T1000 (cell line): ENCODE results near the gene KCNK4.
"Not testable (repeated sequence)": the region's sequence is repeated elsewhere in the genome, so short reads cannot be mapped to it uniquely, and the experiment has no call there.

Experiments used
- DNase-seq: peaks from one replicate; lab custom pipeline; 2025; ENCODE audit warnings: mixed read lengths; lab: John Stamatoyannopoulos, UW

Gene KCNK4

GRCh38 chr11:64291262-64291751 lies at the start of gene KCNK4:
Gene KCNK4 (plus strand): TSS chr11:64291302. CDS start chr11:64293019, 1,717 bp downstream.
- DNase-seq, result no peak

- DNase-seq, result peak; percentile 59
Measured at GRCh38 chr11:64241491-64242374, 49.4 kb upstream of the KCNK4 start.

- no peak for DNase-seq
Measured at GRCh38 chr11:64243236-64243854, 47.8 kb upstream of the KCNK4 start.

DNA sequence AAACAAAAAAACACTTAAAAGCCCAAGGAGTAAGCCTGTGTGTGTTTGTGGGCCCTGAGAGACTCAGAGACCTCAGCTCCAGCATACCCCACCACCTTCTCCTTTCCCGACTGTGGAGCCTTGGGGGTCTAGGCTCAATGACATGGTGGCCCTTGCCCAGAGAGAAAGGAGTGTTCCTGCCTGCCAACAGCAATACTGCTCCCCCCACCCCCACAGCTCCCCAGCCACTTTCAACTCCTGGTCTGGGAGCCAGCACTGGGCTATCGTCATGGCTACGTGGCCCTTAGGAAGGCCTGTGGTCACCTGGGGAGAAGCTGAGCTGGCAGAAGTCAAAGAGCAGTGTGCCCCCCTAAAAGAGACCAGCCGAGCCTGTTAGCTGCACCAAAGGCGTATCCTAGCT lies 47.0 kb upstream of the KCNK4 start:
- DNase-seq, result no peak

DNA sequence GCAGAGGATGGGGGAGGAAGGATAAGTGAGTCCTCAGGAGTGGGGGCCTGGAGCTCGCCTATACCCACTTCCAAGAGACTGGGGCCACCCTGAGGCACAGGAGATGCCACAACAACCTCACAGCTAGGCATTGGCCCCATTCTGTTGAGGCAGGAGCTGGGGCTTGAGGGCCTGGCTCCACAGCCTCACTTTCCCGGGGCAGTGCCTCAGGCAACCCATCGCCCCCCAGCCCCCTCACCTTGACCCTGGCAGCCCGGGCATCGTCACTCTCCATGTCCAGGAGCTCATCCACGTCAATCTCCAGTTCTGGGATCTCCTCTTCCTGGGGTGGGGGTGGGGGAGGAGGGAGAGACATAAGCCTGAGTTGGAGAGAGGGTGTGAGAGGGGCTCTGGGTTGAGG lies 46.1 kb upstream of the KCNK4 start:
- DNase-seq, result no peak

DNA sequence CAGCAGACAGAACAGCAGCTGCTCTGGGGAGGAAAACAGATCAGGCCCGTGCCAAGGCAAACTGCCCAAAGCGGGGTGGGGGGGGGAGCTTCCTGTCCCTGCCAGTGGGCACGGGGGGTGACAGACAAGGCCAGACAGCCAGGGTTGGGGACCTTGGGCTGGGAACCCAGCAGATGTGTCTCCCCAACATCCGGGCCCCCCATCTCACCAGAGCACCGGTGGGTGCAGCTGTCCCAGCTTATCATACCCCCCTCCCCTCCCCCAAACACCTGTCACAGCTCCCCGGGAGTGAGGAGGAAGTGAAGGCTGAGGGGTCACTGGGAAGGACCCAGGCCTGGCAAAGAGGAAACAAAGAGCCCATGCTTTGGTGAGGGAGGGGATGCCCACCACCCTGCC lies 45.7 kb upstream of the KCNK4 start:
- no peak for DNase-seq

DNA sequence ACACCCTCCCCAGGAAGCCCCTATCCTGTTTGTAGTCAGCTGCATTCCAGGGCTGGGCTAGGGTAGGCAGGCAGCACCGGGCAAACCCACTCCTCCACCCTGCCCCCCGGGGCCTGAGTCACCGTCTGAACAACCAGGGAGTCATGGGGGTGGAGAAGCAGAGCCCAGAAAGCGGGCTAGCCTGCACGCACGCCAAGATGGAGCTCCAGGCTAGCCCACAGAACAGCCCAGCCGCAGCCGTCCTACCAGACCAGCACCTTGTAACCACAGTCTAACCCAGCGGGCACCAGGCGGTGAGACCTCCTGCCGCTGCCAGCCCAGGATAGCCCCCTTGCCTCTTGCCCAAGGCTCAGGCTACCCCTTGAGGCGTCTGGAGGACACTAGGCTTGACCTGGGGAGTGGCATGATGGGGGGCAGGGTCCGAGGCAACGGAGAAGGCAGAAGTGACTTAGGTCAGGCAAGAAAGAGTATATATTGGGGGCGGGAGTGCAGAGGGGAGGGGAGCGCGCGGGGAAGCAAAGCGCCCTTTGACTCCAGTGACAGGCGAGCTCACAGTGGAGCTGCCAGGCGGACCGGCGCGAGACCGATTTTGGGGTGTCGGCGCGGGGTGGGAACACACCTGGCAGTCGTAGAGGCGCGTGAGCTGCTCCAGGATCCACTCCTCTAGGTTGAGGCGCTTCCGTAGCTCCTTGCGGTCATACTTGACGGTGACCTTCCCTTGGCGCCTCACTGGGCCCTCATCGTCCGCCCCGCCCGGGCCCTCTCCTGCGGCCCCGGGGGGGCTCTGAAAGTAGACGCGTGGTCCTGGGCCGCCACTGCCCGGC lies 45.1 kb upstream of the KCNK4 start:
- peak; percentile 86 for DNase-seq

GRCh38 chr11:64246621-64246870 lies 44.6 kb upstream of the KCNK4 start:
- DNase-seq, result not testable (repeated sequence)

GRCh38 chr11:64246871-64247728 lies 44.0 kb upstream of the KCNK4 start, which contains the start of gene PPP1R14B:
Gene PPP1R14B (minus strand): TSS chr11:64246943. CDS start chr11:64246673, 270 bp downstream.
- DNase-seq, result peak; percentile 61

DNA sequence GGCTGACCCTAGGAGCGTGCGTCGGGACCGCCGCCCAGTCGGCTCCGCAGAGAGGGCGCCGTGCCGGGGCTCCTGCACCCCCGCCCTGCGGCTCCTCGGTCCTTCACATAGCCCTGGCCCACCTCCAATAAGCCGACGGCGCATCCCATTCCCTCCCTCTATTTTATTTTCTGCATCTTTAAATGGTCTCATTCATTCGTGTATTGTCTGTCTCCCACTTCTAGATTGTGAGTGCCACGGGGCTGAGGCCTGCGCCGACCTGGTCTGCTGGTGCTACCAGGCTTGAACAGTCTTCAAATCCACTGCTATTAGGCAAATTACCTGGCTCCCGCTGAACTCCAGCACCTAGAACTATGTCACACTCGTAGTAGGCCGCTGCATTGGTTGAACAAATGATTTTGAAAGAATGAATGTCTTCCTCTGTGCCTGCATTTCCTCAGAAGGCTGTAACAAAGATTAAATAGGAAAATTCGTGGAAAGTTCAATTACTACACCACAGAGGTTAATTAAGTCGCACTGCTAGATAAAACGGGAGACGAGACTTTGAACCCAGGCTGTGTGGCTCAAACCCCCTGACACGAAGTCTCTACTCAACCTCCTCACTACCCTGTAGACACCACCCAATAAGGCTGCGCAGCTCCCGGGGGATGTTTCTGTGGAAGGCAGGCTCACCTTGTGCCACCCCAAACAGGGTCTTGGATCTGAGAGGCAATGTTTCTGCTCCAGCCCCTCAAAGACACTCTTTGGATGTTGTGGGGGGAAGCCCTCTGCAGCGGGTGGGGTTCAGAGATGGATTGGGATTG lies 43.2 kb upstream of the KCNK4 start:
- DNase-seq, result no peak

DNA sequence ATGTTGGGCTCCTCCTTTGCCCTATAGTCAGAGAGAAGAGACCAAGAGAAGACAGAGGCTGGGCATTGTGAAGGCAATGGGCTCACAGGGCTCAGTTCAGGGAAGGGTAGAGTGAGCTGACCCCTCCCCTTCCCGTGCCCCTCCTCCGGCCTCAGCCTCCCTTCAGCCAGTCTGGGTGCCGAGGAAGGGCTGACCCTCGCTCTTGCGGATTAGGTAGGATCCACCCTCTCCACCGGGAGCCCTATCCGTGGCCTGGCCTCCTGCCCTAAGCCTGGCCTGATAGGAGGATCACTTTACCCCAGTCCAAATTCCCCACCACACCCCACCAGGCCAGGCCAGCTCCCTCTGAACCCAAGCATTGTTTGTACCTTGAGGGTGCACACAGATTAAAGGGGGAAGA lies 42.5 kb upstream of the KCNK4 start:
- no peak for DNase-seq

DNA sequence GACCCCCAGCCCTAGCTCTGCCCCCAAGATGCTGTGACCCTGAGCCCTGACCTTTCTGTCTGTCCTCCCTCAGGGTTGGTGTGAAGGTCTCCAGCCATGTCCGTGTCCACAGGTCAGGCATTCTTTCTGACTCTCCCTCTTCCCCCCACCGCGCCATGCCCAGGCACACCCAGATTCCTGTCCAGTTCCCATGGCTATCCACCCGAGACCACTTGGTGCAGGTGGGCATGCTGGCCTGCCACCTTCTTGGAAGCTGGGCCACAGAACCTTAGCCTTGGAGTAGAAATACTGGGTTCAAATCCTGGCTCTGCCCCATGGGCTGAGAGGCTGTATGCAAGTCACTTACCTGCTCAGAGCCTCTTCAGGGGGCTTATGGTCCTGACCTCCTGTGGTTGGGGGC lies 42.1 kb upstream of the KCNK4 start:
- DNase-seq, result no peak

DNA sequence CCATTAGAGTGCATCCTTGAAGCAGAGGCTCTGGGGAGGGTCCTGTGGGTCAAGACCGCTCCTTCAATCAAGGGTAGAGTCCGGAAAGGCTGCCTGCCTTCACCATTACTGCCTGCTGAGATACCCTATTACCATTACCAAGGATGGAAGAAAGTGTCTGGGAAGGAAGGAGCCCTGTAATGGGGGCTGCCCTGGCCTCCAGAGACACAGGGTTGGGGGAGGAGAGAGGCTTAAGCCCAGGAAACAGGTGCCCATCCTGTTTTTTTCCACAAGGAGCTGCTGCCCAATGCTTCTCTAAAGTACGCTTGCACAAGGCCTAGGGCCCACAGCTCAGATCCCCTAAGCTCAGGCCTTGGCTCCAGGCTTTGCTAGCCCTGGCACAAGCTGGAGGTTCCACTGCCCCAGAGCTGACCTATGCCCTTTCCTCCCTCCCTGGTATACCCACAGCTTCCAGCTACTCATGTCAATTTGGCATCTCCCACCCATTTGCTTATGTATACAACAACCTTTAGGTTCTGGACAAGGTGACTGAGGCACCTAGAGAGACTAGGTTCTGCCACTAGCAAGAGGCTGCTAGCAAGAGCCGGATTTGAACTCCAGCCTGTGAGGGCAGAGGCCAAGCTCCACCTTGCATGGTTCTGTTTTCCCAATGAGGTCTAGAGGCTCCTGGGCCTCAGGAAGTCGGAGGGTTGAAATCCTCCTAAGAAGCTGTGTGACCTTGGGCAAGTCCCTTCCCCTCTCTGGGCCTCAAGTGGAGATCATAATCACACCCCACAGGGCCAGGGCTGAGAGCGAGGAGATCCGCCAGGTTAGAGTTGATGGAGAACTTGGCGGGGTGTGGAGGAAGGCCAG lies 41.3 kb upstream of the KCNK4 start:
- DNase-seq, result no peak

DNA sequence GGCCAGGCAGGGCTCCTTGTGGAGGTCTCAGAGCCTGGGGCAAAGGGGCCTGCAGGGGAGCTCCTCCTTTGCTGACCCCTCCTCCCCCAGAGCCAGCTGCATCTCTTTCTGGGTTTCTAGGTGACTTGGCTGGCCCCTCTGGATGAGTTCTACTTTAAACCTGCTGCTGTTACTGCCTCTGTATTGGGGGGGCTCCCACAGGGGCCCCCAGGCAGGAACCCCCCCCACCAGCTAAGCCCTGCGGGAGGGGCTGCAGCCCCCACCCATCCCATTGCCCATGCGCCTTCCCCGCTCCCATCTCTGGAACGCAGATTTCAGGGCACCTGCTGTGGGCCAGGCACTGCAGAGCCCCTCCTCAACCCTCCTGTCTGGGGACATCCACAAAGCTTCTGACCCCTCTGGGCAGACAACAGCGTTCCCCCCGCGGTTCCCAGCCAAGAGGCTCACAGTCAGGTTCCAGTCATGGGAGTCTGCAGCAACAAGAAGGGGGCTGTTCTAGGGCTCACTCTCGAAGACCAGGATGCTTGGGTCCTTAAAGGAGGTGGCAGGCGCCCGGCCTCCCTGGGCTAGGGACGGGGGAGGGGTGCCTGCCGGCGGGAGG lies 40.6 kb upstream of the KCNK4 start:
- no peak for DNase-seq

DNA sequence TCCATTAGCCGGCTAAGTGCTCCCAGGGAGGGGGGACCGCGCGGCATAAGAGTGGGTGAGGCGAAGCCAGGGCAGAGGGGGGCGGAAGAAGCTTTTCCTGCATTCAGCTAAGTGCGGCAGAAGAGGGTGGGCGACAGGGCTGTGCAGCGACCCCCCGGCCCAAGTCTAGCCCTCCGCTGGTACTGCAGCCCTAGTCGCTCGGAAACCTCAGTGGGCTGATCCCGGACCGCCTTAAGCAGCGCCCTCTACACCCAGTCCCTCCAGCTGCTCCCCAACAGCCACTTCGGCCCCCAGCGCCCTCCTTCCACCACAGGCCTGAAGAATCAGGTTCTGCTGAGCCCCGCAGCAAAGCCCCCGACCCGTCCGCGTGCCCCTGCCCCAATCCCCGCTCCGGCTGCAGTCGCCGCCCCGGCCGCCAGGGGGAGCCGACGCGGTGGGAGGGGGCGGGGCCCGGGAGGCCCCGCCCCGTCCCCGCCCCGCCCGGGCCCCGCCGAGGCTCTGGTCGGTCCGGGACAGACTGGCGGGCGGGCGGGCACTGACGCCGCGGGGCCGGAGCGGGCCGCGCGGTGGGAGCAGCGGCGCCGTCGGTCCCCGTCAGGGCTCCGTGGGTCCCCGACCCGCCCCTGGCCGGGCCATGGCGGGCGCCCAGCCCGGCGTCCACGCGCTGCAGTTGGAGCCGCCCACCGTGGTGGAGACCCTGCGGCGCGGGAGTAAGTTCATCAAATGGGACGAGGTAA lies 39.9 kb upstream of the KCNK4 start, which contains the start of gene PLCB3:
PLCB3 (plus strand) TSS at position 515 of the 737 bp plus-strand sequence; CDS start at position 635, 120 bp downstream.
- peak; percentile 45 for DNase-seq

DNA sequence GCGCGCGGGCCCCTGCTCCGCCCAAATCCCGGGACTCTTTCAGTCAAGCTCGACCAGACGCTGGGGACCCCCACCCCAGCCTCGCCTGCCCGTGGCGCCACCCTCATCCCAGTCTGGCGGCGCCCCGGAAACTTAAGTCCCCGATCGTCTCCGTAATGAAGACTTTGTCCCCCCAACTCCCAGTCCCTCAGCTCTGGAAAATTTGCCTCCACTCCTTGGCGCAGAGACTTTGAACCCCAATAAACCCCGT lies 39.4 kb upstream of the KCNK4 start:
- DNase-seq, result no peak

DNA sequence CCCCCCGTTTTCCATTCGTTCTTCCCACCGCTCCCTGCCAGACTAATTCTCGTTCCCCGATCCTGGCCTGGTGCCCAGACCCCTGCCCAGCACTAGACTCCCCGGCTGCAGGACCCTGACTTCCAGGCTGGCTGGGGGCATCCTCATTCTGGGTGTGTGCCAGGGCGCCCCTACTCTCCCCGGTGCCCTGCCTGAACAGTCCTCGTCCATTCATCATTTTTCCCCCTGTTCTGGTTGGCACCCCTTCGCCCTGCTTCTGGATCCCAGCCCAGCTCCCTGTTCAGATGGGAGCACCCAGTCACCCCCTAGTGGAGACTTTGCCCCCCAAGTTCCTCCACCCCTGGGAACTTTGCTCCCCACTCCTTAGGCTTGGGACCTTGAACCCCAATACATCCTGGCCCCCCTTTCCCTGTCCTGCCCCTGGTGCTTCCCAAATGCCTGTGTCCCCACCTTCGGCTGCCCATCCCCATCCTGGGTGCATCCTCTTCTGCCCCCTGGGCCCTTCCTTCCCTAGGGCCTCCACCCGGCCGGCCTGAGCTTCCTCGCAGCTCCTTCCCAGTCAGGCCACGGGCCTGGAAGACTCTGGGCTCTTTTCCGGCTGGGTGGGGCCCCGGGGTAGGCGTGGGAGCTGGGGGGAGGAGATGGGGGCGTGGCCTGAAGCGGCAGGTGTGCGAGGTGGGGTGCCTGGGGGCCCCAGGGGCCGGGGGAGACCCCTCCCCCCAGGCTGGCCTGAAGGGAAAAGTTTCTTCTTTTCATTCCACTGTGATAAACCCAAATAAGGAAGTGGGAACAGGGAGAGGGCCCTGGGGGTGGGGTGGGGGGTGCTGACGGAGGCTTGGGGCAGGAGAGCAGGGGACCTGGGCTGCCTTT lies 38.9 kb upstream of the KCNK4 start:
- DNase-seq, result no peak

DNA sequence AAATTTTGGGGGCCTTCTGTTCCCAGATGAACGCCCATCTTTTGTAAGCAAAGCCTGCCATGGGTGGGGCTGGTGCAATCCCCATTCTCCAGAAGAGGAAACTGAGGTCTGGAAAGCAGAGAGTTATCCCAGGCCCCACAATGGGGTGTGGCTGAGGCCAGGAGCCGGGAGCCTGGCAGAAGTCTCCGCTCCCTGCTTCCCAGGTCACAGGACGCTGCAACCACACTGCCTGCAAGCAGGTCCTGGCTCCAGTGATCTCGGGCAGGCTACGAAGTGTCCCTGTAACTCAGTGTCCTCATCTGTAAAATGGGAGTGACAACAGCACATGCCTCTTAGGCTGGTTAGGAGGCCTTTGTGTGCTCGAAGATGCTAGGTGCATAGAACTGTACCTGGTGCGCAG lies 38.1 kb upstream of the KCNK4 start:
- DNase-seq, result no peak
